Gastrocnemius medialis (tissue), 4 donors: Measurements from ENCODE around the gene TMEM107.
A peak's percentile ranks its signal among the peaks of the same experiment; 100 is the strongest.

ENCODE experiments used
- CTCF ChIP-seq, 5 experiments: fragments of 450-650 bp in 3 of 5; fragments of 200-600 bp in 2 of 5; sonication (generic) in 2 of 5; IDR thresholded peaks in 4 of 5; conservative IDR thresholded peaks in 1 of 5; 1 replicate in 4 of 5; 2 replicates in 1 of 5; pipeline ENCODE4 v1.5.1; 2016 to 2019; ENCODE audit warnings: antibody characterized with exemption in 5 of 5, mild to moderate bottlenecking in 3 of 5, moderate library complexity in 3 of 5
- POLR2A ChIP-seq, 2 donors: fragments of 450-650 bp; IDR thresholded peaks; one replicate each; pipeline ENCODE4 v1.6.1; 2017; ENCODE audit warnings: antibody characterized with exemption in 2 of 2, mild to moderate bottlenecking in 2 of 2, moderate library complexity in 2 of 2

GRCh38 chr17:8220783-8221662 lies 44.8 kb upstream of the TMEM107 start:
- TF ChIP-seq CTCF (IDR thresholded peaks at IDR 0.05 in 4 of 5, conservative IDR thresholded peaks at IDR 0.05 in 1 of 5) (no peak), POLR2A (IDR thresholded peaks at IDR 0.05) (peak; percentile 10 to 32)
